Measurements from ENCODE around the gene SIRPG. TPM values are rescaled to one million over a fixed set of nuclear protein-coding genes. Genes with fewer than 3 reads are reported as not detected.

The SIRPG gene
- polyA plus RNA-seq, 1 of the 3 experiments (the other 2 are of a cell fraction), result not detected

DNA sequence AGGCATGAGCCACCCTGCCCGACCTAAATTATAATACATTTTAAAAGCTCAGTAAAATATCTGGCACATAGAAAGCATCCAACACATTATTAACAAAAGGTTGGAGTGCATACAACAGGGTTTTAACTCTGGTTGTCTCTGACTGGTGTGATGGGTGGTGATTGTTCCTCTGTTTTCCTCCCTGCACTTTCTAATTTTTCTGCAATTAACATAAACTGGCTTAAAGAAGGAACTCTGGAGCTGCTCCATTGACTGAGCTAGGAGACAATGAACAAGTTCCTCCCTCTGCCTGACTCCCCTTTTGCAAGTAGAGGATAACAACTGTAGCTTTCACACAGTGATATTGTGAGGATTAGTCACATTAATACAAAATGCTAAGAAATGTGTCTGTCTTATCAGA is 48.5 kb upstream of the SIRPG start:
- no peaks in the 10 kb centered on the region for H3K36me3 ChIP-seq (replicated peaks in 1 of 2; ENCODE audit: control insufficient read depth in 1 of 2, insufficient read depth in 2 of 2, low read length in 1 of 2)
- no peaks in the 10 kb centered on the region for H3F3A ChIP-seq (replicated peaks; ENCODE audit: insufficient read depth)
- H3K9ac ChIP-seq, result no peak overlapping the region
- ChIA-PET CTCF (no interaction called here), POLR2A (no interaction called here)
- no peak overlapping the region for H3K4me3 ChIP-seq (ENCODE audit: low read depth in 2 of 2, low read length in 1 of 2)
- peaks cover 8% of the 10 kb centered on the region; the same call in 1 of the 2 replicates for H3K27me3 ChIP-seq (ENCODE audit: insufficient read depth)
- H3K9me3 ChIP-seq, result no peaks in the 10 kb centered on the region
- no peaks in the 10 kb centered on the region for H3K79me2 ChIP-seq (ENCODE audit: insufficient read depth)
- no peak overlapping the region for H2AFZ ChIP-seq (ENCODE audit: low read depth)
- no peaks in the 10 kb centered on the region for H4K20me1 ChIP-seq (ENCODE audit: insufficient read depth)
- no peak for DNase-seq
- no peak for TF ChIP-seq NFIC (IDR thresholded peaks at IDR 0.05; ENCODE audit: borderline replicate concordance)
- TF ChIP-seq FOSL2 (IDR thresholded peaks at IDR 0.05; ENCODE audit: borderline replicate concordance, low read depth), result no peak
- TF ChIP-seq FOXJ3 (CRISPR knock-in tag; IDR thresholded peaks at IDR 0.05), result no peak
- TF ChIP-seq GATA2 (CRISPR knock-in tag; IDR thresholded peaks at IDR 0.05), result no peak
- no peak for TF ChIP-seq REST (IDR thresholded peaks at IDR 0.05; ENCODE audit: low read depth, low read length)
- no peak for TF ChIP-seq TEAD4 (IDR thresholded peaks at IDR 0.05; ENCODE audit: borderline replicate concordance, insufficient read depth)
- no peak for TF ChIP-seq JUND (IDR thresholded peaks at IDR 0.05)
- no peak for TF ChIP-seq YY1 (IDR thresholded peaks at IDR 0.05; ENCODE audit: low read depth)
- no peak for TF ChIP-seq FOXM1 (IDR thresholded peaks at IDR 0.05; ENCODE audit: low read depth)
- TF ChIP-seq, protein P1, sequence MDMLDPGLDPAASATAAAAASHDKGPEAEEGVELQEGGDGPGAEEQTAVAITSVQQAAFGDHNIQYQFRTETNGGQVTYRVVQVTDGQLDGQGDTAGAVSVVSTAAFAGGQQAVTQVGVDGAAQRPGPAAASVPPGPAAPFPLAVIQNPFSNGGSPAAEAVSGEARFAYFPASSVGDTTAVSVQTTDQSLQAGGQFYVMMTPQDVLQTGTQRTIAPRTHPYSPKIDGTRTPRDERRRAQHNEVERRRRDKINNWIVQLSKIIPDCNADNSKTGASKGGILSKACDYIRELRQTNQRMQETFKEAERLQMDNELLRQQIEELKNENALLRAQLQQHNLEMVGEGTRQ (IDR thresholded peaks at IDR 0.05; ENCODE audit: borderline replicate concordance, low read depth, low read length), result no peak
- TF ChIP-seq EZH2phosphoT487 (IDR thresholded peaks at IDR 0.05; ENCODE audit: borderline replicate concordance, low read depth), result no peak
- no peak for TF ChIP-seq CHD2 (IDR thresholded peaks at IDR 0.05; ENCODE audit: low read length, partially characterized antibody)
- no peak for TF ChIP-seq PBX3 (IDR thresholded peaks at IDR 0.05)
- no peak for TF ChIP-seq NRF1 (IDR thresholded peaks at IDR 0.05; ENCODE audit: low read depth, low read length)
- no peak for TF ChIP-seq RFX5 (IDR thresholded peaks at IDR 0.05; ENCODE audit: low read length)
- TF ChIP-seq TCF12 (IDR thresholded peaks at IDR 0.05), result no peak
- TF ChIP-seq EP300 (IDR thresholded peaks at IDR 0.05; ENCODE audit: borderline replicate concordance in 1 of 2, low read depth in 1 of 2, low read length in 1 of 2), result no peak
- no peaks in the 10 kb centered on the region for H3K9me2 ChIP-seq
- H3K4me2 ChIP-seq, result no peak overlapping the region
- no peak overlapping the region for H3K27ac ChIP-seq (ENCODE audit: low read depth in 2 of 2, low read length in 1 of 2)
- no peaks in the 10 kb centered on the region for H3K4me1 ChIP-seq (ENCODE audit: control insufficient read depth in 1 of 2, insufficient read depth in 2 of 2, low read depth in 1 of 2, low read length in 1 of 2)
- WGBS (ENCODE audit: low lambda C conversion rate), result 0% methylated on average over 1 of the region's 1 CpG
